Smooth muscle cell (in vitro differentiated cells): Measurements from ENCODE around the gene RGS12. TPM values are rescaled to one million over a fixed set of nuclear protein-coding genes. Genes with fewer than 3 reads are reported as not detected.

ENCODE experiments used
- DNase-seq: peaks from one replicate; lab custom pipeline; 2025; ENCODE audit not compliant: unreplicated experiment; lab: John Stamatoyannopoulos, UW
- H2AFZ ChIP-seq: fragments of 200-600 bp; sonication (generic); 2 replicates; pipeline ENCODE4 v1.6.0; 2016; ENCODE audit warnings: antibody characterized with exemption, low read depth, mild to moderate bottlenecking
- H3F3A ChIP-seq: fragments of 200-600 bp; sonication (generic); 2 replicates; pipeline ENCODE4 v1.6.0; 2017; ENCODE audit warnings: antibody characterized with exemption, low read depth
- H3K27ac ChIP-seq: fragments of 200-600 bp; sonication (generic); 2 replicates; pipeline ENCODE4 v1.5.1; 2016; ENCODE audit warnings: low read depth, mild to moderate bottlenecking
- H3K27me3 ChIP-seq: fragments of 200-600 bp; sonication (generic); 2 replicates; pipeline ENCODE4 v1.6.1; 2016; ENCODE audit warnings: low read depth, mild to moderate bottlenecking
- H3K36me3 ChIP-seq: fragments of 200-600 bp; sonication (generic); 2 replicates; pipeline ENCODE4 v1.5.1; 2016; ENCODE audit warnings: low read depth
- H3K4me1 ChIP-seq: fragments of 200-600 bp; sonication (generic); 2 replicates; pipeline ENCODE4 v1.5.1; 2016; ENCODE audit warnings: low read depth
- H3K4me2 ChIP-seq: fragments of 200-600 bp; sonication (generic); 2 replicates; pipeline ENCODE4 v1.6.0; 2016; ENCODE audit warnings: mild to moderate bottlenecking
- H3K4me3 ChIP-seq: fragments of 200-600 bp; sonication (generic); 2 replicates; pipeline ENCODE4 v1.5.1; 2016; ENCODE audit warnings: mild to moderate bottlenecking
- H3K79me2 ChIP-seq: fragments of 200-600 bp; sonication (generic); 2 replicates; pipeline ENCODE4 v1.6.0; 2016; ENCODE audit warnings: low read depth, mild to moderate bottlenecking
- H3K9ac ChIP-seq: fragments of 200-600 bp; sonication (generic); 2 replicates; pipeline ENCODE4 v1.6.0; 2016; ENCODE audit warnings: low read depth
- H3K9me3 ChIP-seq: fragments of 200-600 bp; sonication (generic); replicated peaks from 2 replicates; pipeline ENCODE4 v1.5.1; 2016; ENCODE audit warnings: low read depth
- H4K20me1 ChIP-seq: fragments of 200-600 bp; sonication (generic); 2 replicates; pipeline ENCODE4 v1.6.0; 2016; ENCODE audit warnings: low read depth
- whole genome bisulfite sequencing: methylation state at CpG from one replicate; pipeline ENCODE4 v1.1.7; 2016; ENCODE audit warnings: low lambda C conversion rate; 5-methylcytosine and 5-hydroxymethylcytosine counted together
- polyA plus RNA-seq: library from polyadenylated mRNA; unstranded; fragments of >200 nt; fragmentation: Nextera tagmentation; extraction: Ambion mirVana; gene quantifications from 2 replicates; pipeline ENCODE4 v1.2.1, GENCODE V29; 2016
- total RNA-seq: library from RNA; depleted of rRNA; stranded (reverse); fragments of >200 nt; gene quantifications from 2 replicates; pipeline ENCODE4 v1.2.3, GENCODE V29; 2014
- TF ChIP-seq, protein P1 (sequence below): fragments of 200-600 bp; sonication (generic); IDR thresholded peaks from 2 replicates; pipeline ENCODE4 v1.5.1; 2017; ENCODE audit warnings: borderline replicate concordance, mild to moderate bottlenecking, antibody characterized with exemption; ENCODE audit not compliant: insufficient read depth, poor library complexity, severe bottlenecking

RGS12 gene
- total and polyA plus RNA-seq, 2 experiments from 2014 or later: 20.5 to 28.5 TPM

- WGBS: 89% methylated on average over 15 of the region's 15 CpGs
- Histone ChIP-seq H3K27ac (no peak overlapping the region), H3K79me2 (peaks cover 41% of the 10 kb centered on the region), H3K27me3 (no peaks in the 10 kb centered on the region), H3K9ac (no peak overlapping the region), H3K36me3 (no peaks in the 10 kb centered on the region), H3K4me2 (peak overlapping the region; percentile 69), H3F3A (no peaks in the 10 kb centered on the region), H4K20me1 (peaks cover 98% of the 10 kb centered on the region), H3K4me1 (peaks cover 14% of the 10 kb centered on the region), H2AFZ (no peak overlapping the region), H3K9me3 (no peaks in the 10 kb centered on the region), H3K4me3 (no peak overlapping the region)
- no peak for DNase-seq
- TF ChIP-seq, protein P1, sequence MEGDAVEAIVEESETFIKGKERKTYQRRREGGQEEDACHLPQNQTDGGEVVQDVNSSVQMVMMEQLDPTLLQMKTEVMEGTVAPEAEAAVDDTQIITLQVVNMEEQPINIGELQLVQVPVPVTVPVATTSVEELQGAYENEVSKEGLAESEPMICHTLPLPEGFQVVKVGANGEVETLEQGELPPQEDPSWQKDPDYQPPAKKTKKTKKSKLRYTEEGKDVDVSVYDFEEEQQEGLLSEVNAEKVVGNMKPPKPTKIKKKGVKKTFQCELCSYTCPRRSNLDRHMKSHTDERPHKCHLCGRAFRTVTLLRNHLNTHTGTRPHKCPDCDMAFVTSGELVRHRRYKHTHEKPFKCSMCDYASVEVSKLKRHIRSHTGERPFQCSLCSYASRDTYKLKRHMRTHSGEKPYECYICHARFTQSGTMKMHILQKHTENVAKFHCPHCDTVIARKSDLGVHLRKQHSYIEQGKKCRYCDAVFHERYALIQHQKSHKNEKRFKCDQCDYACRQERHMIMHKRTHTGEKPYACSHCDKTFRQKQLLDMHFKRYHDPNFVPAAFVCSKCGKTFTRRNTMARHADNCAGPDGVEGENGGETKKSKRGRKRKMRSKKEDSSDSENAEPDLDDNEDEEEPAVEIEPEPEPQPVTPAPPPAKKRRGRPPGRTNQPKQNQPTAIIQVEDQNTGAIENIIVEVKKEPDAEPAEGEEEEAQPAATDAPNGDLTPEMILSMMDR: no peak
Observed at GRCh38 chr4:3303923-3304710, 11.3 kb downstream of the RGS12 start.

- peak overlapping the region; percentile 69 for H3K4me2 ChIP-seq
- H4K20me1 ChIP-seq: peaks cover 89% of the 10 kb centered on the region
Observed at GRCh38 chr4:3304831-3305609, 12.2 kb downstream of the RGS12 start.

GRCh38 chr4:3305610-3306371 is 13.0 kb downstream of the RGS12 start:
- no peak overlapping the region for H2AFZ ChIP-seq
- WGBS: 81% methylated on average over 9 of the region's 9 CpGs
- H3K79me2 ChIP-seq: peaks cover 28% of the 10 kb centered on the region
- H3K4me2 ChIP-seq: no peak overlapping the region
- no peak overlapping the region for H3K27ac ChIP-seq
- H4K20me1 ChIP-seq: peaks cover 88% of the 10 kb centered on the region
- no peaks in the 10 kb centered on the region for H3K36me3 ChIP-seq
- H3K9me3 ChIP-seq: no peaks in the 10 kb centered on the region
- TF ChIP-seq, protein P1: no peak
- H3K27me3 ChIP-seq: no peaks in the 10 kb centered on the region
- no peak overlapping the region for H3K9ac ChIP-seq
- no peak overlapping the region for H3K4me3 ChIP-seq
- DNase-seq: no peak
- no peaks in the 10 kb centered on the region for H3F3A ChIP-seq
- H3K4me1 ChIP-seq: peaks cover 12% of the 10 kb centered on the region

More at GRCh38 chr4:3304831-3305609, 12.2 kb downstream of the RGS12 start:
- no peaks in the 10 kb centered on the region for H3F3A ChIP-seq
- TF ChIP-seq, protein P1: no peak
- no peak overlapping the region for H3K9ac ChIP-seq
- H3K9me3 ChIP-seq: no peaks in the 10 kb centered on the region
- no peak overlapping the region for H3K27ac ChIP-seq
- no peaks in the 10 kb centered on the region for H3K27me3 ChIP-seq
- peaks cover 12% of the 10 kb centered on the region for H3K4me1 ChIP-seq
- H3K79me2 ChIP-seq: peaks cover 36% of the 10 kb centered on the region
- no peak for DNase-seq
- H3K4me3 ChIP-seq: no peak overlapping the region
- H3K36me3 ChIP-seq: no peaks in the 10 kb centered on the region
- 76% methylated on average over 25 of the region's 25 CpGs for WGBS
- H2AFZ ChIP-seq: no peak overlapping the region
